Gastroesophageal sphincter (tissue), 4 donors: Measurements from ENCODE around the gene MTHFD2. TPM values are rescaled to one million over a fixed set of nuclear protein-coding genes. Genes with fewer than 3 reads are reported as not detected.

Source experiments
- ATAC-seq: fragments of 150-250 bp; one replicate; pipeline ENCODE4 v1.9.1; 2016; ENCODE audit warnings: mild to moderate bottlenecking, moderate library complexity
- H3K27ac ChIP-seq, 4 donors: fragments of 200-600 bp; sonication (generic) in 3 of 4; 1 replicate in 3 of 4; 2 replicates in 1 of 4; pipeline ENCODE4 v1.5.1; 2016 to 2019
- H3K27me3 ChIP-seq: fragments of 200-600 bp; sonication (generic); one replicate; pipeline ENCODE4 v1.5.1; 2019
- H3K36me3 ChIP-seq, 2 donors: fragments of 200-600 bp; sonication (generic); one replicate each; pipeline ENCODE4 v1.5.1; 2019; ENCODE audit warnings: control low read depth in 1 of 2
- H3K4me1 ChIP-seq, 3 donors: fragments of 200-600 bp; sonication (generic); 1 replicate in 2 of 3; 2 replicates in 1 of 3; pipeline ENCODE4 v1.5.1; 2016 to 2019; ENCODE audit warnings: control low read depth in 2 of 3
- H3K4me3 ChIP-seq, 2 donors: fragments of 200-600 bp; sonication (generic); one replicate each; pipeline ENCODE4 v1.5.1; 2019; ENCODE audit warnings: mild to moderate bottlenecking in 1 of 2, moderate library complexity in 1 of 2
- H3K9me3 ChIP-seq, 3 donors: fragments of 200-600 bp; sonication (generic); one replicate each; pipeline ENCODE4 v1.5.1; 2017 to 2019; ENCODE audit warnings: control low read depth in 2 of 3
- CTCF ChIP-seq, 4 experiments: fragments of 200-600 bp in 2 of 4; fragments of 450-650 bp in 2 of 4; sonication (generic) in 1 of 4; IDR thresholded peaks; one replicate each; pipeline ENCODE4 v1.5.1; 2017 to 2019; ENCODE audit warnings: antibody characterized with exemption in 4 of 4, mild to moderate bottlenecking in 2 of 4, moderate library complexity in 2 of 4
- EP300 ChIP-seq: sonication (generic); formaldehyde crosslinking; IDR thresholded peaks from one replicate; pipeline ENCODE4 v1.6.1; 2017; ENCODE audit warnings: antibody characterized with exemption, mild to moderate bottlenecking
- POLR2A ChIP-seq, 2 donors: fragments of 450-650 bp; IDR thresholded peaks; one replicate each; pipeline ENCODE4 v1.6.1; 2017; ENCODE audit warnings: antibody characterized with exemption in 2 of 2, mild to moderate bottlenecking in 2 of 2, moderate library complexity in 1 of 2
- POLR2AphosphoS5 ChIP-seq: sonication (generic); formaldehyde crosslinking; IDR thresholded peaks from one replicate; pipeline ENCODE4 v1.6.1; 2017; ENCODE audit warnings: antibody characterized with exemption
- WGBS, 2 donors: methylation state at CpG; one replicate each; pipeline ENCODE4 v1.1.5; 2018; ENCODE audit warnings: low coverage in 1 of 2; 5-methylcytosine and 5-hydroxymethylcytosine counted together
- total RNA-seq, 4 donors: library from RNA; depleted of rRNA; stranded (reverse); fragments of >200 nt; gene quantifications; one replicate each; pipeline ENCODE4 v1.1.0, GENCODE V29; 2016

MTHFD2 gene
- total RNA-seq, 4 donors from 2014 or later = 20.9 to 110 (median 34.5) TPM

DNA sequence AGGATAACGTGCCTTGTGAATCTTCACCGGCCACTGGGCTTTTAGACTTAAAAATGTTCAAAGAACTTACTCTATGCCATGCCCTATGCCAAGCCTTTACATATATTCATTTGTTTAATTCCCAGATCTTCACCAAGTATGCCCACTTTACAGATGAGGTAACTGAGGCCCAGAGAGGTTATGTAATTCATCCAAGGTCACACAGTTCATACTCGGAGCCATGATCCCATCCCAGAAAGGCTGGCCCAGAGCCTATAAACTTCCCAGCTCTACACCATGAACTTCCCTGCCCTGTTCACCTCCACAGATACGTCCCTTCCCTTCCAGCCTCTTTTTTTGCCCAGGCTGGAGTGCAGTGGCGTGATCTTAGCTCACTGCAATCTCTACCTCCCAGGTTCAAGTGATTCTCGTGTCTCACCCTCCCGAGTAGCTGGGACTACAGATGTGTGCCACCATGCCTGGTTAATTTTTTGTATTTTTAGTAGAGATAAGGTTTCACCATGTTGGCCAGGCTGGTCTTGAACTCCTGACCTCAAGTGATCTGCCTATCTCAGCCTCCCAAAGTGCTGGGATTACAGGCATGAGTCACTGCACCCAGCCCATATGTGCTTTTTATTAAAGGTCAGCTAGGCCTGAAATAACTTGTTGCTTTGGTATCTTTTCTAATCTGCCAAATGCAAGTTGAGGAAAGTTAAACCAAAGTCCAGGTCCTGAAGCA, 44.1 kb downstream of the MTHFD2 start:
- 88 to 89% methylated on average over 7 of the region's 7 CpGs for WGBS, 2 donors
- no peaks in the 10 kb centered on the region for H3K27me3 ChIP-seq
- no peaks in the 10 kb centered on the region for H3K4me1 ChIP-seq
- no peak for TF ChIP-seq POLR2A (IDR thresholded peaks at IDR 0.05)
- TF ChIP-seq POLR2AphosphoS5 = no peak
- TF ChIP-seq CTCF (IDR thresholded peaks at IDR 0.05) = no peak
- TF ChIP-seq EP300 = no peak
- peaks cover 0 to 8% of the 10 kb centered on the region in 2 donors for H3K36me3 ChIP-seq
- no peaks in the 10 kb centered on the region for H3K9me3 ChIP-seq
- no peak overlapping the region for H3K27ac ChIP-seq
- no peak for ATAC-seq
- no peak overlapping the region for H3K4me3 ChIP-seq

GRCh38 chr2:74244286-74244685, 45.9 kb downstream of the MTHFD2 start:
- WGBS, 2 donors = 73 to 86% methylated on average over 1 to 3 of the region's 3 CpGs
- Histone ChIP-seq H3K4me1 (no peaks in the 10 kb centered on the region), H3K27me3 (no peaks in the 10 kb centered on the region), H3K4me3 (no peak overlapping the region), H3K36me3 (peaks cover 0 to 8% of the 10 kb centered on the region in 2 donors), H3K9me3 (no peaks in the 10 kb centered on the region), H3K27ac (no peak overlapping the region)
- TF ChIP-seq CTCF (IDR thresholded peaks at IDR 0.05) (no peak), POLR2AphosphoS5 (no peak), POLR2A (IDR thresholded peaks at IDR 0.05) (no peak), EP300 (no peak)
- ATAC-seq = no peak

DNA sequence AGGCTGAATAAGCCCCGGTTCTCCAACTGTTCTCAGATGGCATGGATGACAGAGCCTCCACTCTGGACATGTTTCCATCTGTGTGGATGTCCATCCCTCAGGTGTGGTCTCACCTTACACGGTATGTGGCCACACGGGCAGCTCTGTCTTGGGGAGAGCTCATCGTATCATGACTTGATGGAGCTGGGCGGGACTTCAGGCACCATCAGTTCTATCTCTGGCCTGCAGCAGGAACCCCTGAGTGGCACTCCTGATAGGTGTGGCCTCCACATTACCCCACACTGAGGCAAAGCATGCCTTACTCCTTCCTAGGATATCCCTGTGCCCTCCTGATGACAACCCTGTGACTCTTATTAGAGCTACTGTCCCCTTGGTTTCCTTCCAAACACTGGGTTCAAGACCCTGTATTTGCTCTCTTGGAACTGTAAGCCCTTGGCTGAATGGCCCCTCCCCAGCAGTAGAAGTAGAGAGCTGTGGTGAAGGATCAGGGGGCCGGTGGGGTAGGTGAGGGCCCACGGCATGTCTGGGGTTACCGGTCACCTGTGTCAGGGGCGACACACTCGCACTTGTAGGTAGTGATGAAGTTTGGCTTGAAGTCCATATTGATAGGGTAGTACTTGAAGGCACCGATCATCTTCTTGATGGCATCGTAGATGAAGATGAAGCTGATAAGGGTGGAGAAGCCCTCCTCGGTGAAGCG, 48.2 kb downstream of the MTHFD2 start:
- TF ChIP-seq EP300 = no peak
- no peak for TF ChIP-seq POLR2A (IDR thresholded peaks at IDR 0.05)
- no peak for TF ChIP-seq CTCF (IDR thresholded peaks at IDR 0.05)
- no peak for TF ChIP-seq POLR2AphosphoS5
- H3K27ac ChIP-seq = no peak overlapping the region
- 89 to 100% methylated on average over 5 to 7 of the region's 14 CpGs for WGBS, 2 donors
- H3K4me3 ChIP-seq = no peak overlapping the region
- H3K9me3 ChIP-seq = no peaks in the 10 kb centered on the region
- H3K36me3 ChIP-seq = peaks cover 0 to 8% of the 10 kb centered on the region in 2 donors
- no peaks in the 10 kb centered on the region for H3K4me1 ChIP-seq
- ATAC-seq = no peak
- H3K27me3 ChIP-seq = no peaks in the 10 kb centered on the region

DNA sequence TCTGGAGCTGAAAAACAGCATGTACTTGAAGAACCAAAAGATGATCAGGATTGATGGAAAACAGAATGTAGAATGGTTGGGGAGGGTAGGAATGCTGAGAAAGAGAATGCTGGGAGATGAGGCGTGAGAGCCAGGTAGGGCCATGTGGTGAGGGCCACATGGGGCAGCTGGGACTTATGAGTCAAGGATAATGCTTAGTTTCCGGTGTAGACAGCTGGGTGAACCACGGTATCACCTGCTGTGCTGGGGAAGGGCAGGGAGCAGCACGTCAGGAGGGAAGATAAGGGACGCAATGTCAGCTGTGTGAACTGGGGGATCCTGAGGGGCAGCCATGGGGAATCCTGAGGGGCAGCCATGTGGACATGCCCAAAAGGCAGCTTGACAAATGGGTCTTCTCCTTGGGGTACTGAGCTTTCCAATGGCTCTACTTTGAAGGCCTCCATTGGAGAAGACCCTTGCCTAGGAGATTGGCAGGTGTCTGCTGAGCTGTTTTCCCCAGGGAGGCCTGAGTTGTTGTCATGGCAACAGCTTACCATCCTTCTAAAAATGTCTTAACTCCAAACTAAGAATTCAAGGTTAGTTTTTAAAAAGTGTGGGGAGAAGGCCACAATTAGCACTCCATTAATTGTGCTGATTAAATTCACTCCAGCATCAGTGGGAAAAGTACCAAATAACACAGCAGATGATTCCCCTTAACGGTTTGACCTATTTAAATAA, 51.1 kb downstream of the MTHFD2 start:
- no peak for ATAC-seq
- Histone ChIP-seq H3K27me3 (no peaks in the 10 kb centered on the region), H3K4me1 (no peaks in the 10 kb centered on the region), H3K4me3 (no peak overlapping the region), H3K27ac (no peak overlapping the region), H3K36me3 (peaks cover 0 to 19% of the 10 kb centered on the region in 2 donors), H3K9me3 (no peaks in the 10 kb centered on the region)
- TF ChIP-seq EP300 (no peak), POLR2A (IDR thresholded peaks at IDR 0.05) (no peak), POLR2AphosphoS5 (no peak), CTCF (IDR thresholded peaks at IDR 0.05) (no peak)
- WGBS, 2 donors = 58 to 60% methylated on average over 2 to 6 of the region's 6 CpGs
